Cardiac muscle cell (in vitro differentiated cells and primary cell): ENCODE measurements around the gene DCHS2. TPM values are rescaled to one million over a fixed set of nuclear protein-coding genes. Genes with fewer than 3 reads are reported as not detected.

Experiments
- DNase-seq, 2 donors: peaks; one replicate each; pipeline versions ENCODE4 v3.0.0 to v3.0.0-alpha.2; 2010 to 2017; ENCODE audit warnings: low read depth in 1 of 2, low spot score in 1 of 2
- H3K27ac ChIP-seq: fragments of 200-600 bp; sonication (generic); 2 replicates; pipeline ENCODE4 v1.5.1; 2016
- H3K27me3 ChIP-seq: fragments of 200-600 bp; sonication (generic); 2 replicates; pipeline ENCODE4 v1.6.0; 2016; ENCODE audit warnings: control low read depth
- H3K36me3 ChIP-seq: fragments of 200-600 bp; sonication (generic); 2 replicates; pipeline ENCODE4 v1.5.1; 2016; ENCODE audit warnings: control low read depth
- H3K4me1 ChIP-seq: fragments of 200-600 bp; sonication (generic); 2 replicates; pipeline ENCODE4 v1.8.1; 2017; ENCODE audit warnings: low read depth, mild to moderate bottlenecking, mixed run types
- H3K4me3 ChIP-seq: fragments of 200-600 bp; sonication (generic); 2 replicates; pipeline ENCODE4 v1.5.1; 2016; ENCODE audit warnings: mild to moderate bottlenecking
- H3K9me3 ChIP-seq: fragments of 200-600 bp; sonication (generic); 2 replicates; pipeline ENCODE4 v1.5.1; 2017; ENCODE audit warnings: low read depth, mild to moderate bottlenecking, control low read depth
- polyA plus RNA-seq: library from polyadenylated mRNA; unstranded; fragments of >200 nt; fragmentation: Nextera tagmentation; extraction: Ambion mirVana; gene quantifications from 2 replicates; pipeline ENCODE4 v1.2.1, GENCODE V29; 2016
- total RNA-seq: library from RNA; depleted of rRNA; stranded (reverse); fragments of >200 nt; gene quantifications from 2 replicates; pipeline ENCODE4 v1.2.3, GENCODE V29; 2016
- TF ChIP-seq, protein P1 (sequence below): IDR thresholded peaks from 2 replicates; pipeline ENCODE4 v1.5.1; 2012; ENCODE audit warnings: low read depth, mild to moderate bottlenecking, low read length

The DCHS2 gene
- total and polyA plus RNA-seq, 2 experiments from 2014 or later, result 0.09 TPM; not detected in 1

DNA sequence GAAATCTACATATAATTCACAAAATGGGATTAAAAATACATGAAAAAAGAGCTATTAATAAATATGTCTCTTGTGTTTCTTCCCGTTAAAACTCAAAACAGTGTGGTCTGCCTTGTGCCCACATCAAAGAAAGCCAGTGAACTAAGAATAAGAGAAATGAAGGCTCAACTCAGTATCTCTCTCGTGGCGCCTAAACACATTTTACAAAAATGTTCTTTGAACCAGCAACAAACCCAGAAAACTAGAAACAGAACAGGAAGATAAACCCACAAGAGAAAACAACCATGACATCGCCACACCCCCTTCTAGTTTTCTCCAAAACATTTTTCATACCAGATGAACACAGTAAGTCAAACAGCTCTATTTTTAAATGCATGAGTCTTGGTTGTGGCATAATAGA is 130.1 kb downstream of the DCHS2 start:
- DNase-seq, result no peak
- H3K27ac ChIP-seq, result no peak overlapping the region
- no peaks in the 10 kb centered on the region for H3K9me3 ChIP-seq
- H3K4me3 ChIP-seq, result no peak overlapping the region
- TF ChIP-seq, protein P1, sequence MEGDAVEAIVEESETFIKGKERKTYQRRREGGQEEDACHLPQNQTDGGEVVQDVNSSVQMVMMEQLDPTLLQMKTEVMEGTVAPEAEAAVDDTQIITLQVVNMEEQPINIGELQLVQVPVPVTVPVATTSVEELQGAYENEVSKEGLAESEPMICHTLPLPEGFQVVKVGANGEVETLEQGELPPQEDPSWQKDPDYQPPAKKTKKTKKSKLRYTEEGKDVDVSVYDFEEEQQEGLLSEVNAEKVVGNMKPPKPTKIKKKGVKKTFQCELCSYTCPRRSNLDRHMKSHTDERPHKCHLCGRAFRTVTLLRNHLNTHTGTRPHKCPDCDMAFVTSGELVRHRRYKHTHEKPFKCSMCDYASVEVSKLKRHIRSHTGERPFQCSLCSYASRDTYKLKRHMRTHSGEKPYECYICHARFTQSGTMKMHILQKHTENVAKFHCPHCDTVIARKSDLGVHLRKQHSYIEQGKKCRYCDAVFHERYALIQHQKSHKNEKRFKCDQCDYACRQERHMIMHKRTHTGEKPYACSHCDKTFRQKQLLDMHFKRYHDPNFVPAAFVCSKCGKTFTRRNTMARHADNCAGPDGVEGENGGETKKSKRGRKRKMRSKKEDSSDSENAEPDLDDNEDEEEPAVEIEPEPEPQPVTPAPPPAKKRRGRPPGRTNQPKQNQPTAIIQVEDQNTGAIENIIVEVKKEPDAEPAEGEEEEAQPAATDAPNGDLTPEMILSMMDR, result no peak
- H3K27me3 ChIP-seq, result no peaks in the 10 kb centered on the region
- no peaks in the 10 kb centered on the region for H3K4me1 ChIP-seq
- H3K36me3 ChIP-seq, result no peaks in the 10 kb centered on the region

DNA sequence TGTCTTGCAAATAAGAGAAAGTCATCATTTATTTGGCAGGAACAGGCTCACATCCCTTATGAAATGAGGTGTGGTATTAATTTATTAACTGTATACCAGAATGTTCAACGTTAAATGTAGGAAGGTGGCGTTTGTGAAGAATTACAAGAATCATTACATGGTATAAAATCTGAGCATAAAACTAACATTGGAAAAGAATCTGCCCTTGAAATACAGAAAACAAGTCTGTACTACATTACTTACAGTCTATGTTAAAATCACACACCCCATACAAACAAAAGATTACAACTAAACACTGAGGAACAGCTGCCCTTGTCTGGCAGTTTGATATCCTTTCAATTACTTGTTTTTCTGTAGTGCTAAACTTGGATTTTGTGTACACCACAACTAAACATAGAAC is 131.1 kb downstream of the DCHS2 start:
- Histone ChIP-seq H3K9me3 (no peaks in the 10 kb centered on the region), H3K4me1 (no peaks in the 10 kb centered on the region), H3K27ac (no peak overlapping the region), H3K4me3 (no peak overlapping the region), H3K36me3 (no peaks in the 10 kb centered on the region), H3K27me3 (no peaks in the 10 kb centered on the region)
- TF ChIP-seq, protein P1, result no peak
- no peak for DNase-seq

DNA sequence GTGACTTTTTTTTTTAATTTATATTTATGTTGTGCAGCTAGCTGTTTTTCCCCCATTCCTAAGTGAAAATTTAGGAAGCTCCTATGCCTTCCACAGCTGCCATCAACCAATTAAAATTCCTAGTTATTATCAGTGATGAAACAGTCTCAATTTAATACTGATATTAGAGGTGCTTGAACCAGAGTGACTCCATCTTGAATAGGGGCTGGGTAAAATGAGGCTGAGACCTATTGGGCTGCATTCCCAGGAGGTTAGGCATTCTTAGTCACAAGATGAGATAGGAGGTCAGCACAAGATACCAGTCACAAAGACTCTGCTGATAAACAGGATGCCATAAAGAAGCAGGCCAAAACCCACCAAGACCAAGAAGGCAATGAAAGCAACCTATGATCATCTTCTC is 136.7 kb downstream of the DCHS2 start:
- TF ChIP-seq, protein P1, result no peak
- no peaks in the 10 kb centered on the region for H3K4me1 ChIP-seq
- no peak for DNase-seq
- no peak overlapping the region for H3K4me3 ChIP-seq
- H3K27me3 ChIP-seq, result no peaks in the 10 kb centered on the region
- H3K27ac ChIP-seq, result no peak overlapping the region
- no peaks in the 10 kb centered on the region for H3K9me3 ChIP-seq
- H3K36me3 ChIP-seq, result no peaks in the 10 kb centered on the region

DNA sequence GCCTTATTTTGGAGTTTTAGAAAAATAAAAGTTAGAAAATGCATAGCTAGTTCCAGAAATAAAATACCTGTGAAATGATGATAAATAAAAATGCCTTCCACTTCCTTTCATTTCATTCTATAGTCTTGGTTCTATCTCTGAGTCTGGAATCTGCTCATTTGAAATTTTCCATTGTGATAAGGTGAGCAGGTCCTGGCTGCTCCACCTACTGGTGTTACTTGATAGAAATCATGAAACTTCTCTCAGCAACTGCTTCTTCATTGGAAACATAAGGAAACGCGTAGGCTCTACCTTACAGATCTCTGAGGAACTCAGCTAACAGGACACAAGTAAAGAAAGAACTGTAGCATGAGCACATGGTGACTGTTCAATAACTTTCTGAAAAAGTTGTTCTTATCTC is 141.8 kb downstream of the DCHS2 start:
- peak in 1 of 2 donors; percentile 49 for DNase-seq
- H3K4me1 ChIP-seq, result no peaks in the 10 kb centered on the region
- H3K27ac ChIP-seq, result no peak overlapping the region
- H3K27me3 ChIP-seq, result no peaks in the 10 kb centered on the region
- H3K36me3 ChIP-seq, result no peaks in the 10 kb centered on the region
- no peak overlapping the region for H3K4me3 ChIP-seq
- H3K9me3 ChIP-seq, result no peaks in the 10 kb centered on the region
- TF ChIP-seq, protein P1, result peak; percentile 12

DNA sequence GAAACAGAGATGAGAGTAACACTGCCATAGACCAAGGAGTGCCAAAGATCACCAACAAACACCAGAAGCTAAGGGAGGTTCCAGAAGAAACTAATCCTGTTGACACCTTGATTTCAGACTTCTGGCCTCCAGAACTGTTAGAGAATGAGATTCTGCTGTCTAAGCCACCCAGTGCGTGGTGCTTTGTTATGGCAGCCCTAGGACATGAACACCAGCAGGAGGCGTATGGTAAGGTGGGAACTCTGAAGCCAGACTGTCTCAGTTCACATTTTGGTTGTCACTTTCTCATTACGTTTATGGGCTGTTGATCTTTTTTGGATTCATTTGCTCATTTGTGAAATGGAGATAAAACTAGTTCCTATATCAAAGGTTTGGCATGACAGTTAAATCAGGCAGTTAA is 142.9 kb downstream of the DCHS2 start:
- Histone ChIP-seq H3K4me1 (no peaks in the 10 kb centered on the region), H3K9me3 (no peaks in the 10 kb centered on the region), H3K27me3 (no peaks in the 10 kb centered on the region), H3K36me3 (no peaks in the 10 kb centered on the region), H3K4me3 (no peak overlapping the region), H3K27ac (no peak overlapping the region)
- TF ChIP-seq, protein P1, result no peak
- DNase-seq, result no peak

DNA sequence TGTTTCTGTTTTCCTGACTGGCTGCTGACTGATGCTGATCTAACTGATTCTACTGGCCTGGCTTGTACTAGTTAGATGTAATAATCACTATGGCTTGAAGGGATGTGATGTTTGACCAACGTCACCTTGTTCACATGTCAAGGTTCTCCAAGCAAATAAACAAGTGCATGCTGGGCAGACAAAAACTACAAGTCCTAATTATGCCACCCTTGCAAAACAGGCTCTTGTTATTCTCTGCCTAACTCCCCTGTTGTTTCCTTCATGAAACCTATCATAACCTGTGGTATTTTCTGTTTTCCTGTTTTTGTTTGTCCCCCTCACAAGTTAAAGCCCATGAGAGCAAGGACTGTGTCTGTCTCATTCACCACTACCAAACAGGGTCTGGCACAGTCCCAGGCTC is 146.2 kb downstream of the DCHS2 start:
- Histone ChIP-seq H3K4me3 (no peak overlapping the region), H3K27me3 (no peaks in the 10 kb centered on the region), H3K4me1 (no peaks in the 10 kb centered on the region), H3K27ac (no peak overlapping the region), H3K9me3 (no peaks in the 10 kb centered on the region), H3K36me3 (no peaks in the 10 kb centered on the region)
- DNase-seq, result no peak
- TF ChIP-seq, protein P1, result no peak
